GM12892 (cell line): ENCODE data around the gene DLGAP1.

Experiments
- POLR2A ChIP-seq: IDR thresholded peaks from 2 replicates; pipeline ENCODE4 v1.6.1; 2011; ENCODE audit warnings: low read depth, low read length, control low read depth
- POLR2AphosphoS5 ChIP-seq: IDR thresholded peaks from 2 replicates; pipeline ENCODE4 v1.6.1; 2011; ENCODE audit warnings: low read depth, low read length, control low read depth
- TAF1 ChIP-seq: IDR thresholded peaks from 2 replicates; pipeline ENCODE4 v1.6.1; 2011; ENCODE audit warnings: low read depth, mild to moderate bottlenecking, control low read depth, low read length, borderline replicate concordance

DNA sequence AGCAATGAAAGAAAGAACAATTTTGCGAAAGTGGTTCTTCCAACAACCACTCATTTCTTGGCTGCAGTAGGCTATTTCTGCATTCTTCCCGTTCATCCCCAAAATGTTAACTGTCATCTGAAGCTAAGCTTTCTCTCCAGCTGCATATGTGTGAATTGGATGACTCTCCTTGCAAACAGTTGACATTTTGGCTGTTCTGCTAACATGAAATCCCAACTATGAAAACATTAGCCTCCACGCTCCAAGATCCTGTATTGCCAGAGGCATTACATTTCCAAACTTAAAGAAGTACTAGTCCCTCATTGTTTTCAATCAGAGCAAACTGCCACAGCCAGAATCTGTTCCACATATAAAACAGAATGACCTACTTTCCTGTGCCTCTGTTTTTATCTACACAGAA, 916.7 kb downstream of the DLGAP1 start:
- TF ChIP-seq POLR2A, result no peak
- no peak for TF ChIP-seq POLR2AphosphoS5
- no peak for TF ChIP-seq TAF1
